IPS-NIHi7 (cell line): ENCODE data around the gene ACOT11.

ENCODE experiments used
- DNase-seq: peaks from one replicate; pipeline ENCODE4 v3.0.0; 2012; ENCODE audit warnings: mixed read lengths; ENCODE audit errors: extremely low spot score

ACOT11 gene

GRCh38 chr1:54585181-54586066 is 37.4 kb downstream of the ACOT11 start:
- no peak for DNase-seq

GRCh38 chr1:54588377-54588776 is 40.3 kb downstream of the ACOT11 start:
- no peak for DNase-seq

GRCh38 chr1:54591127-54591756 is 43.2 kb downstream of the ACOT11 start:
- DNase-seq: no peak

- DNase-seq: no peak
Observed at GRCh38 chr1:54593571-54594160, 45.6 kb downstream of the ACOT11 start.

GRCh38 chr1:54594463-54594862 is 46.4 kb downstream of the ACOT11 start:
- no peak for DNase-seq

- no peak for DNase-seq
Observed at GRCh38 chr1:54595956-54596498, 48.0 kb downstream of the ACOT11 start.

GRCh38 chr1:54596756-54597155 is 48.7 kb downstream of the ACOT11 start:
- DNase-seq: no peak

- DNase-seq: no peak
Observed at GRCh38 chr1:54597455-54598030, 49.5 kb downstream of the ACOT11 start.

GRCh38 chr1:54599211-54599823 is 51.3 kb downstream of the ACOT11 start:
- DNase-seq: no peak

GRCh38 chr1:54600947-54601721 is 53.1 kb downstream of the ACOT11 start:
- no peak for DNase-seq

GRCh38 chr1:54601730-54602129 is 53.7 kb downstream of the ACOT11 start:
- DNase-seq: no peak

- no peak for DNase-seq
Observed at GRCh38 chr1:54602554-54602953, 54.5 kb downstream of the ACOT11 start.

GRCh38 chr1:54603241-54603640 is 55.2 kb downstream of the ACOT11 start:
- no peak for DNase-seq

GRCh38 chr1:54604051-54604450 is 56.0 kb downstream of the ACOT11 start:
- no peak for DNase-seq

- no peak for DNase-seq
Observed at GRCh38 chr1:54604572-54605370, 56.7 kb downstream of the ACOT11 start.

- DNase-seq: no peak
Observed at GRCh38 chr1:54606096-54606989, 58.3 kb downstream of the ACOT11 start.

GRCh38 chr1:54606990-54607325 is 58.9 kb downstream of the ACOT11 start:
- DNase-seq: no peak

GRCh38 chr1:54607821-54608565 is 60.0 kb downstream of the ACOT11 start:
- DNase-seq: no peak
